ENCODE results near the gene PLEKHB1.
"Not testable (repeated sequence)": the region's sequence is repeated elsewhere in the genome, so short reads cannot be mapped to it uniquely, and the experiment has no call there.

The PLEKHB1 gene

GRCh38 chr11:73676552-73676951 lies 30.2 kb downstream of the PLEKHB1 start:
- DNase-seq (ENCODE audit: low read depth in 2 of 2): not testable (repeated sequence)

- no peak for DNase-seq (ENCODE audit: low read depth in 2 of 2)
Measured at GRCh38 chr11:73680687-73681086, 34.3 kb downstream of the PLEKHB1 start.

DNA sequence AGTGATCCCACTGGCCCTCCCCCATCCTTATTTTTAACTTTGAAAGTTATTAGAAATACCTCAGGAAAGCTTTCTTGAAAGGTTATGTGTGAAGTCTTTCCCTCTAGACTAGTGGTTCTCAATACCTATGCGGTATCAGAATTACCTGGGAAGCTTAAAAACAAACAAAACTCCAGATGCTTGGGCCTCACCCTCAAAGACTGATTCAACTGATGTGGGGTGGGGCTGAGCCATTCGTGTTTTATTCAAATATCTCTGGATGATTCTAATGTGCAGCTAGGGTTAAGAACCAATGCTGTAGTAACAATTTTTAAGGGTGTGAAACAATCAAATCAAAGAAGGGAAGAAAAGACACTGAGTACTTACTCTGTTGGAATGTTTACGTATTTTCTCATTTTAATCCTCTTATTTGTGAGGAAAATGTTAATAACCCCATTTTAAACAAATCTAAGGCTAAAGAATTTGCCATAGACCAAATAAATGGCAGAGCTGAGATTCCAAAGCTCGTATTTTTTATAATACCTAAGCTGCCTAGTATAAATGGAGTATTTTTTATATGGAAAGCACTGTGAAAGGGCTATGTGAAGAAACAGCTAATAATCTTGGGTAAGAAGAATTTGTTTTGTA lies 47.6 kb downstream of the PLEKHB1 start:
- DNase-seq (ENCODE audit: low read depth in 2 of 2): no peak

- DNase-seq (ENCODE audit: low read depth in 2 of 2): no peak
Measured at GRCh38 chr11:73705053-73705452, 58.7 kb downstream of the PLEKHB1 start.

GRCh38 chr11:73710964-73711363 lies 64.6 kb downstream of the PLEKHB1 start:
- DNase-seq (ENCODE audit: low read depth in 2 of 2): no peak

All from stimulated activated CD4-positive, alpha-beta T cell treated with anti-CD3 and anti-CD28 coated beads, Interleukin-1b, Interleukin-23, amount 100 ng/mL, for 1 hour (primary cell).